ENCODE measurements around the gene MAMSTR. TPM values are rescaled to one million over a fixed set of nuclear protein-coding genes. Genes with fewer than 3 reads are reported as not detected.
A peak's percentile ranks its signal among the peaks of the same experiment; 100 is the strongest.
"Not testable (repeated sequence)": the region's sequence is repeated elsewhere in the genome, so short reads cannot be mapped to it uniquely, and the experiment has no call there.

Gene MAMSTR
- total and polyA plus RNA-seq, 2 experiments from 2014 or later, result 0.22 to 2.7 TPM

DNA sequence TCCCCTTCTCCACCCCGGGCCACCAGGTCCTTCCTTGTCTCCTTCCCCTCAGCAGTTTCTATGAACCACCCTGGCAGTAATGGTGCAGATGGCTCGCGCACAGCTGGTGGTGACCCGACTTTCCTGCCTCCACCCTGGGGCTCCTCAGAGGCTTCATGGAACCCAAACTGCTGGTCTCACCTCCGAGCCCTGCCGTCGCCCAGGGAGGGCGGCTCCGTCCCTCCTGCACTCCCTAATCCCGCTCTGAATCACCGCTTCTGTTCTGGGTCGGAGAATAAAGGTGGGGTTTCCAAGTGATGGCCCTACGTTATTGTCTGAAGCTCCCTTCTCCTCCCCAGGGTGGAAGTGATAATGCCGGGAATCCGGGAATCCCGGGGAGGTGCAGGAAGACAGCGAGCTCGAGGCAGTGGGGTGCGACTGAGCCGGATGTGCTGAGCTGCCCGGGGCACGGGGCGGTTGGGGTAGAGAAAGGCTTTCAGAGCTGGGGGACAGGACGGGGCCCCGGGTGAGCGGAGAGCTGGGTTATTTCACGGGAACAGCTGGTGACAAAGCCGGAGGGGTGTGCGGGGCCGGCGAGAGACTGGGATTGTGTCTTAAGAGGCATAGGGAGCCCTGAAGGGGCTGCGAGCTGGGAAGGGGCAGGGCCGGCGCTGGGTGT lies 23.0 kb downstream of the MAMSTR start:
- peak overlapping the region; percentile 38 for H3K4me2 ChIP-seq (ENCODE audit: unreplicated experiment)
- in situ Hi-C loops (cut with MboI), result no loop called here

DNA sequence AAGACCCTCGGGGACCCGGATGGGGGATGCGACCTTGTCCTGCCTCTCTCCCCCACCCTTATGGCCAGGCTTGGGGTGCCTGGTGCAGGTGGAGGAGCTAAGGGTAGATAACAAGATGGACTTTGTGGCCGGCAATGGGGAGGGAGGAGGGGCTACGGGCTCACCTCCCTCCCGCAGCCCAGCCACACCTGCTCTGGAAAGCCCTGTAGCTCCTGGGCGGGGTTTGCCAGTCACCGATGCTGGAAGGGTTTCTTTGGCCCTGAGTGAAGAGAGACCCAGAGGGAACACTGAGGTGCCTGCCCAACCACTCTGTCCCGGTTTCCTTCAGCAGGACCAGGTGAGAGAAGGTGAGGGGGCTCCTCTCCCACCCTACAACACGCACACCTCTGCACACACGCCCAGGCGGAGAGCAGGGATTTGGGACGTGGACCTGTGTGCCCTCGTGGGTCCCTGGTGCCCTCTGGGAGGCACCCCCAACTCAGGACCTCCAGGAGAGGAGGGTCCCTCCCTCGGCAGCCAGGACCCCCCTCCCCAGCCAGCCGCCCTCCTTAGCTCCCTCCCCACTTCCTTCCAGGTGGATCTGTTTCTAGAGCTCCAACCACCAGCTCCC lies 23.7 kb downstream of the MAMSTR start, which contains the start of gene FUT2:
FUT2 (plus strand) TSS at position 229 of the 610 bp plus-strand sequence. CDS start 6,986 bp downstream, outside the sequence.
- WGBS, 2 experiments (ENCODE audit: low coverage in 1 of 2, low lambda C conversion rate in 2 of 2, missing lambda C conversion rate in 2 of 2), result 47 to 52% methylated on average over 16 of the region's 16 CpGs
- Histone ChIP-seq H3K4me3 (peak within 1 kb of the TSS; percentile 63), H3K9ac (0 out of 2 replicates have a peak within 1 kb of the TSS, but pooled peaks have one; percentile 9), H3K36me3 (ENCODE audit: low read depth) (no peaks in the 10 kb centered on the region), H3K4me2 (ENCODE audit: unreplicated experiment) (peak within 1 kb of the TSS; percentile 38), H3K4me1 (ENCODE audit: insufficient read depth) (peaks cover 12% of the 10 kb centered on the region; the same call in 1 of the 2 replicates), H3K79me2 (ENCODE audit: insufficient read depth) (no peaks in the 10 kb centered on the region), H3F3A (ENCODE audit: insufficient read depth) (peaks cover 5% of the 10 kb centered on the region; the same call in 1 of the 2 replicates), H3K27ac (no peak within 1 kb of the TSS), H4K20me1 (ENCODE audit: insufficient read depth) (no peaks in the 10 kb centered on the region), H3K27me3 (replicated peaks; ENCODE audit: insufficient read depth) (peaks cover 8% of the 10 kb centered on the region; the same call in 1 of the 2 replicates), H2AFZ (peak within 1 kb of the TSS; percentile 70), H3K9me3 (ENCODE audit: low read depth) (no peaks in the 10 kb centered on the region), H3K9me2 (ENCODE audit: insufficient read depth) (no peaks in the 10 kb centered on the region)
- no peak for TF ChIP-seq EZH2phosphoT487 (IDR thresholded peaks at IDR 0.05; ENCODE audit: insufficient read depth, low read depth)
- TF ChIP-seq EZH2 (IDR thresholded peaks at IDR 0.05; ENCODE audit: insufficient read depth, poor library complexity, severe bottlenecking), result no peak
- in situ Hi-C loops (cut with MboI), result no loop called here
- DNase-seq, result no peak

More for the DNA sequence above, 23.0 kb downstream of the MAMSTR start:
- no peaks in the 10 kb centered on the region for H3K9me3 ChIP-seq (ENCODE audit: low read depth)
- peaks cover 5% of the 10 kb centered on the region; the same call in 1 of the 2 replicates for H3F3A ChIP-seq (ENCODE audit: insufficient read depth)
- H3K9me2 ChIP-seq (ENCODE audit: insufficient read depth), result no peaks in the 10 kb centered on the region
- H4K20me1 ChIP-seq (ENCODE audit: insufficient read depth), result no peaks in the 10 kb centered on the region
- H3K4me1 ChIP-seq (ENCODE audit: insufficient read depth), result peaks cover 12% of the 10 kb centered on the region; the same call in 1 of the 2 replicates
- TF ChIP-seq EZH2 (IDR thresholded peaks at IDR 0.05; ENCODE audit: insufficient read depth, poor library complexity, severe bottlenecking) (no peak), EZH2phosphoT487 (IDR thresholded peaks at IDR 0.05; ENCODE audit: insufficient read depth, low read depth) (no peak)
- peak; percentile 43 for DNase-seq
- no peaks in the 10 kb centered on the region for H3K79me2 ChIP-seq (ENCODE audit: insufficient read depth)
- peak overlapping the region; percentile 70 for H2AFZ ChIP-seq
- no peak overlapping the region for H3K27ac ChIP-seq
- H3K27me3 ChIP-seq (replicated peaks; ENCODE audit: insufficient read depth), result peaks cover 8% of the 10 kb centered on the region; the same call in 1 of the 2 replicates
- WGBS, 2 experiments (ENCODE audit: low coverage in 1 of 2, low lambda C conversion rate in 2 of 2, missing lambda C conversion rate in 2 of 2), result 7% methylated on average over 27 to 34 of the region's 34 CpGs
- peak overlapping the region; percentile 63 for H3K4me3 ChIP-seq
- 0 out of 2 replicates have a peak overlapping the region, but pooled peaks have one; percentile 9 for H3K9ac ChIP-seq
- no peaks in the 10 kb centered on the region for H3K36me3 ChIP-seq (ENCODE audit: low read depth)

DNA sequence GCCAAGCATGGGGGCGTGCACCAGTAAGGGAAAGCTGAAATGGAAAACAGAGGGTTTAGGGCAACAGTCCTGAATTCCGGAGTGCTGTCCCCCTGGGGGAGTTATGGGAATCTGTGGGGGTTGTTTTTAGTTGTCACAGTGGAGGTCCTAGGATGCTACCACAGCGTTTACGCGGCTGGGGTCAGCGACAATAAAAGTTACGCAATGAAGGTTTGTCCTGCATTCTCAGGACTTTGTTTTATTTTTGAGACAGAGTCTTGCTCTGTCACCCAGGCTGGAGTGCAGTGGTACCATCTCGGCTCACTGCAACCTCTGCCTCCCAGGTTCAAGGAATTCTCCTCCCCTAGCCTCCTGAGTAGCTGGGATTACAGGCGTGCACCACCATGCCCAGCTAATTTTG lies 25.9 kb downstream of the MAMSTR start:
- H3K9ac ChIP-seq; H3K27ac ChIP-seq; H3K4me2 ChIP-seq (ENCODE audit: unreplicated experiment); H3K79me2 ChIP-seq (ENCODE audit: insufficient read depth); H3K9me2 ChIP-seq (ENCODE audit: insufficient read depth); H3F3A ChIP-seq (ENCODE audit: insufficient read depth); H2AFZ ChIP-seq; H4K20me1 ChIP-seq (ENCODE audit: insufficient read depth); DNase-seq; H3K4me3 ChIP-seq; H3K36me3 ChIP-seq (ENCODE audit: low read depth); H3K27me3 ChIP-seq (replicated peaks; ENCODE audit: insufficient read depth); in situ Hi-C loops (cut with MboI); H3K9me3 ChIP-seq (ENCODE audit: low read depth): not testable (repeated sequence)
- 73 to 74% methylated on average over 9 of the region's 9 CpGs for WGBS, 2 experiments (ENCODE audit: low coverage in 1 of 2, low lambda C conversion rate in 2 of 2, missing lambda C conversion rate in 2 of 2)
- peaks cover 12% of the 10 kb centered on the region; the same call in 1 of the 2 replicates for H3K4me1 ChIP-seq (ENCODE audit: insufficient read depth)

DNA sequence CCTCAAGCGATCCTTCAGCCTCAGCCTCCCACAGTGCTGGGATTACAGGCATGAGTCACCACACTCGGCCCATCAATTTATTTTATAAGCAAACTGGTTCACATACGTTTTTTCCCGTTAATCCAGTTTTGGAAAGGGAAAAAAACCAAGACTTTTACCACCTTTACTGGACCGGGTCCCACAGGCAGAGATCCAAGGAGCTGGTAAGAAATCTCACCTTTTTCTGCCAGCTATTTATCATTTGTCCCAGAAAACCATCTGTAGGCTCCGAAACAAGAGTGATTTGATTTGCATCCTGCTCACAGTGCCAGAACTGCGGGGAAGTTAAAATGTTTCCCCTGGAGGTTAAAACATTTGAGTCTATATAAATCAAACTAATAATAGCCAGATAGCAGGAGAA lies 30.1 kb downstream of the MAMSTR start:
- TF ChIP-seq EZH2 (IDR thresholded peaks at IDR 0.05; ENCODE audit: insufficient read depth, poor library complexity, severe bottlenecking) (no peak), EZH2phosphoT487 (IDR thresholded peaks at IDR 0.05; ENCODE audit: insufficient read depth, low read depth) (no peak)
- no peaks in the 10 kb centered on the region for H3K4me1 ChIP-seq (ENCODE audit: insufficient read depth)
- 78 to 80% methylated on average over 7 of the region's 7 CpGs for WGBS, 2 experiments (ENCODE audit: low coverage in 1 of 2, low lambda C conversion rate in 2 of 2, missing lambda C conversion rate in 2 of 2)

More for the DNA sequence above, 30.1 kb downstream of the MAMSTR start:
- Histone ChIP-seq H3K9me3 (ENCODE audit: low read depth) (no peaks in the 10 kb centered on the region), H4K20me1 (ENCODE audit: insufficient read depth) (no peaks in the 10 kb centered on the region), H3K79me2 (ENCODE audit: insufficient read depth) (no peaks in the 10 kb centered on the region), H3K4me3 (no peak overlapping the region), H3K27ac (no peak overlapping the region), H3K27me3 (replicated peaks; ENCODE audit: insufficient read depth) (no peaks in the 10 kb centered on the region), H2AFZ (no peak overlapping the region), H3K36me3 (ENCODE audit: low read depth) (no peaks in the 10 kb centered on the region), H3F3A (ENCODE audit: insufficient read depth) (no peaks in the 10 kb centered on the region), H3K9me2 (ENCODE audit: insufficient read depth) (no peaks in the 10 kb centered on the region), H3K9ac (no peak overlapping the region), H3K4me2 (ENCODE audit: unreplicated experiment) (no peak overlapping the region)
- in situ Hi-C loops (cut with MboI), result no loop called here
- DNase-seq, result no peak

Data from GM23248 (cell line).